Neural progenitor cell (in vitro differentiated cells): ENCODE results near the gene VARS1. TPM values are rescaled to one million over a fixed set of nuclear protein-coding genes. Genes with fewer than 3 reads are reported as not detected.

Experiments
- DNase-seq: peaks from one replicate; pipeline ENCODE4 v3.0.0-alpha.2; 2016; ENCODE audit warnings: low spot score
- H2AFZ ChIP-seq: fragments of 200-600 bp; sonication (generic); replicated peaks from 2 replicates; pipeline ENCODE4 v1.6.1; 2016; ENCODE audit warnings: antibody characterized with exemption
- H3F3A ChIP-seq: fragments of 200-600 bp; sonication (generic); 2 replicates; pipeline ENCODE4 v1.6.1; 2016; ENCODE audit warnings: antibody characterized with exemption, low read depth
- H3K27ac ChIP-seq: fragments of 200-600 bp; sonication (generic); 2 replicates; pipeline ENCODE4 v1.5.1; 2016; ENCODE audit warnings: mild to moderate bottlenecking
- H3K27me3 ChIP-seq: fragments of 200-600 bp; sonication (generic); 2 replicates; pipeline ENCODE4 v1.6.1; 2016; ENCODE audit warnings: mild to moderate bottlenecking, moderate library complexity
- H3K36me3 ChIP-seq: fragments of 200-600 bp; sonication (generic); 2 replicates; pipeline ENCODE4 v1.5.1; 2016
- H3K4me1 ChIP-seq: fragments of 200-600 bp; sonication (generic); 2 replicates; pipeline ENCODE4 v1.6.1; 2016; ENCODE audit warnings: mixed run types
- H3K4me2 ChIP-seq: fragments of 200-600 bp; sonication (generic); 2 replicates; pipeline ENCODE4 v1.6.1; 2016
- H3K4me3 ChIP-seq: fragments of 200-600 bp; sonication (generic); 2 replicates; pipeline ENCODE4 v1.5.1; 2016
- H3K79me2 ChIP-seq: fragments of 200-600 bp; sonication (generic); 2 replicates; pipeline ENCODE4 v1.6.1; 2016; ENCODE audit warnings: low read depth
- H3K9ac ChIP-seq: fragments of 200-600 bp; sonication (generic); 2 replicates; pipeline ENCODE4 v1.6.1; 2016
- H3K9me3 ChIP-seq: fragments of 200-600 bp; sonication (generic); 2 replicates; pipeline ENCODE4 v1.5.1; 2016; ENCODE audit warnings: low read depth
- H4K20me1 ChIP-seq: fragments of 200-600 bp; sonication (generic); 2 replicates; pipeline ENCODE4 v1.6.1; 2016; ENCODE audit warnings: low read depth
- H3K27ac Mint-ChIP-seq: 3 replicates; pipeline ENCODE4 v1.8.0; 2021; ENCODE audit warnings: mixed read lengths
- H3K27me3 Mint-ChIP-seq: 2 replicates; pipeline ENCODE4 v1.8.0; 2022; ENCODE audit warnings: low read depth, mild to moderate bottlenecking, inconsistent platforms, moderate library complexity, mixed read lengths; ENCODE audit not compliant: insufficient read depth
- H3K36me3 Mint-ChIP-seq: 3 replicates; pipeline ENCODE4 v1.8.0; 2021; ENCODE audit warnings: mixed read lengths
- H3K4me1 Mint-ChIP-seq: 3 replicates; pipeline ENCODE4 v1.8.0; 2021; ENCODE audit warnings: mixed read lengths
- H3K4me3 Mint-ChIP-seq: 3 replicates; pipeline ENCODE4 v1.8.0; 2021; ENCODE audit warnings: mild to moderate bottlenecking, moderate library complexity, mixed read lengths
- H3K9me3 Mint-ChIP-seq: 3 replicates; pipeline ENCODE4 v1.8.0; 2020; ENCODE audit warnings: mixed read lengths
- EZH2 ChIP-seq: fragments of 200-600 bp; sonication (generic); IDR thresholded peaks from 2 replicates; pipeline ENCODE4 v1.6.1; 2017; ENCODE audit warnings: antibody characterized with exemption, mild to moderate bottlenecking, moderate library complexity
- EZH2phosphoT487 ChIP-seq: fragments of 200-600 bp; sonication (generic); IDR thresholded peaks from 2 replicates; pipeline ENCODE4 v1.6.1; 2017; ENCODE audit warnings: antibody characterized with exemption
- total RNA-seq: library from RNA; depleted of rRNA; stranded (reverse); fragments of >200 nt; gene quantifications from 2 replicates; pipeline ENCODE4 v1.2.3, GENCODE V29; 2015; ENCODE audit warnings: low replicate concordance
- TF ChIP-seq, protein P1 (sequence below): fragments of 200-600 bp; sonication (generic); IDR thresholded peaks from 2 replicates; pipeline ENCODE4 v1.5.1; 2017; ENCODE audit warnings: antibody characterized with exemption, mild to moderate bottlenecking

The VARS1 gene
- total RNA-seq, 1 donor from 2014 or later = 34.1 TPM

DNA sequence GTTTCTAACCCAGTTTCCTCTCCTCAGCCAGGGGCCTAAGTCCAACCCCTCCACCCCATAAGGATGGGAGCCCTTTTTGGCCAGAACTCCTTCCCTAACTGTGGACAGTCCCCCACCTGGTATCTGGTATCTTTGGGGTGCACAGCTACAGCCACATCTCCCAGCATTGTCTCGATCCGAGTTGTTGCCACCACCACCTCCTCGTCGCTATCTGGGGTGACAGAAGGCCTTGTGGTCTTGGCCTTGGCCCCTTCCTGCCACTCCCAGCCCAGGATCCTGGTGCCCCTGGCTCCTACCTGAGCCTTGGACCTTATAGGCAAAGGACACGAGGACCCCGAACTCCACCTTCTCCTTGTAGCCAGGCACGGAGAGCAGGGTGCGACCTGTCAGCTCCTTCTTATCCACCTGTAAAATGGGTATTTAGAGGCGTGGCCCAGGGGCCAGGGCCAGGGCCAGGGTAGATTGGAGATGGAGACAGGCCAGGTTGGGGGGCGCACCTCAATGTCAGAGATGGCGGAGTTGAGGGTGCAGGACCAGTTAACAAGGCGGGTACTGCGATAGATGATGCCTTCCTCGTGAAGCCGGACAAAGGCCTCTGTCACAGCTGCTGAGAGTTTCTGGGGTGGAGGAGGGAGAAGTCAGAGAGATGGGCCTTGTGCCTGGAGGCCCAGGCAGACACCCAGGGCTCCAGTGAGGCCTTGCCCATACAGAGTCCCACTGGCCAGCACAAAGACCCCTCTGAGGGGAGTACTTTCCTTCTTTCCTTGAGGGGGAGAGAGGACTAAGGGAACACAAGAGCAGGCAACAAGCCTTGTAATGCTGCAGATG, 11.2 kb downstream of the VARS1 start:
- no peak overlapping the region for H3K4me3 Mint-ChIP-seq
- H3K27me3 ChIP-seq = no peaks in the 10 kb centered on the region
- H3K27me3 Mint-ChIP-seq = peaks cover 2% of the 10 kb centered on the region
- peaks cover 20% of the 10 kb centered on the region for H3K36me3 Mint-ChIP-seq
- no peak overlapping the region for H3K27ac ChIP-seq
- H3K79me2 ChIP-seq = no peaks in the 10 kb centered on the region
- H2AFZ ChIP-seq = no peak overlapping the region
- no peak overlapping the region for H3K9ac ChIP-seq
- no peaks in the 10 kb centered on the region for H4K20me1 ChIP-seq
- no peak overlapping the region for H3K27ac Mint-ChIP-seq
- H3K4me1 ChIP-seq = no peaks in the 10 kb centered on the region
- no peaks in the 10 kb centered on the region for H3K9me3 ChIP-seq
- TF ChIP-seq EZH2phosphoT487 (no peak), EZH2 (no peak)
- TF ChIP-seq, protein P1, sequence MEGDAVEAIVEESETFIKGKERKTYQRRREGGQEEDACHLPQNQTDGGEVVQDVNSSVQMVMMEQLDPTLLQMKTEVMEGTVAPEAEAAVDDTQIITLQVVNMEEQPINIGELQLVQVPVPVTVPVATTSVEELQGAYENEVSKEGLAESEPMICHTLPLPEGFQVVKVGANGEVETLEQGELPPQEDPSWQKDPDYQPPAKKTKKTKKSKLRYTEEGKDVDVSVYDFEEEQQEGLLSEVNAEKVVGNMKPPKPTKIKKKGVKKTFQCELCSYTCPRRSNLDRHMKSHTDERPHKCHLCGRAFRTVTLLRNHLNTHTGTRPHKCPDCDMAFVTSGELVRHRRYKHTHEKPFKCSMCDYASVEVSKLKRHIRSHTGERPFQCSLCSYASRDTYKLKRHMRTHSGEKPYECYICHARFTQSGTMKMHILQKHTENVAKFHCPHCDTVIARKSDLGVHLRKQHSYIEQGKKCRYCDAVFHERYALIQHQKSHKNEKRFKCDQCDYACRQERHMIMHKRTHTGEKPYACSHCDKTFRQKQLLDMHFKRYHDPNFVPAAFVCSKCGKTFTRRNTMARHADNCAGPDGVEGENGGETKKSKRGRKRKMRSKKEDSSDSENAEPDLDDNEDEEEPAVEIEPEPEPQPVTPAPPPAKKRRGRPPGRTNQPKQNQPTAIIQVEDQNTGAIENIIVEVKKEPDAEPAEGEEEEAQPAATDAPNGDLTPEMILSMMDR = no peak
- H3F3A ChIP-seq = peaks cover 4% of the 10 kb centered on the region
- DNase-seq = no peak
- no peaks in the 10 kb centered on the region for H3K9me3 Mint-ChIP-seq
- no peaks in the 10 kb centered on the region for H3K36me3 ChIP-seq
- H3K4me1 Mint-ChIP-seq = no peaks in the 10 kb centered on the region
- H3K4me2 ChIP-seq = no peak overlapping the region
- H3K4me3 ChIP-seq = no peak overlapping the region

- Mint-ChIP-seq H3K9me3 (no peaks in the 10 kb centered on the region), H3K27me3 (peaks cover 2% of the 10 kb centered on the region), H3K27ac (no peak overlapping the region), H3K4me1 (no peaks in the 10 kb centered on the region), H3K4me3 (no peak overlapping the region), H3K36me3 (peaks cover 18% of the 10 kb centered on the region)
- Histone ChIP-seq H2AFZ (no peak overlapping the region), H3K79me2 (no peaks in the 10 kb centered on the region), H3K9ac (no peak overlapping the region), H3K4me3 (no peak overlapping the region), H3K4me1 (no peaks in the 10 kb centered on the region), H4K20me1 (no peaks in the 10 kb centered on the region), H3K27me3 (no peaks in the 10 kb centered on the region), H3K36me3 (no peaks in the 10 kb centered on the region), H3F3A (no peaks in the 10 kb centered on the region), H3K9me3 (no peaks in the 10 kb centered on the region), H3K27ac (no peak overlapping the region), H3K4me2 (no peak overlapping the region)
- TF ChIP-seq EZH2phosphoT487 (no peak), EZH2 (no peak)
- DNase-seq = no peak
These were observed 13.3 kb downstream of the VARS1 start for GRCh38 chr6:31782126-31782855.

DNA sequence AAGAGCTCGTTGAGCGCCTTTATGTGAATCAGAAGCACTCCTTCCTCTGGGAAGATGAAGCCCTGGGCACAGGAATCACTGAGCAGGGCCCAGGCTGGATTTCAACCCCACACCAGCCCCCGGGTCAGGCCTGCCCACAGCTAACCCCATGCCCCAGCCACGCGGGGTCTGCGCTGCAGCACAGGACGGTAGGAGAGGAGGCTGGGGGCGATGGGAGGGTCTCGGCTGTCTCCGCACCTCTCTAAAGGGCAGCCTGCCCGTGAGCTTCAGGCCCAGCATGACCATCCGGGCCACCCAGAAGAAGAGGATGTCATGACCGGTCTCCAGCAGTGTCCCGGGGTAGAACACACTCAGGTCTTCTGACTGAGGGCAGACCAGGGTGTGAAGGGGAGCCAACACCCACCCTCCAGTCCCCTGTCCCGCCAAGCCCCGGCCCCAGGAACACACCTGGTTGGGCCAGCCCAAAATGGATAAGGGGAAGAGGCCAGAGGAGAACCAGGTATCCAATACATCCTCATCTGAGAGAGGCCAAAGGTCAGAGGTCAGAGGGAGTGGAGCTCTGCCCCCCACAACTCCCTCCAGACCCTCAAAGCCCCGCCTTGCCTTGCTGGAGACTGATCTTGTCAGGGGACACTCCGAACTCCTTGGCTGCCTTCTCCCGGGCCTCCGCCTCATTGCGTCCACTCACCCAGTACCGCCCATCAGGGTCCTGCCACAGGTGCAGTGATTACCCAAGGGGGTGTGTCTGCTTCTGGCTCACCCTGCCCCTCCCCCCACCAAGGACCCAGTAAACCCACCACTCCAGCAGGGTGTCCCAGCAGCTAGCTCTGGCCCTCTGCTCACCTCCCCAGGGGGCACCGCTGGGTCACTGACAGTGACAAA, 14.1 kb downstream of the VARS1 start:
- Histone ChIP-seq H3K27ac (no peak overlapping the region), H3K4me1 (no peaks in the 10 kb centered on the region), H3K4me3 (no peak overlapping the region), H2AFZ (no peak overlapping the region), H3K9ac (no peak overlapping the region), H4K20me1 (no peaks in the 10 kb centered on the region), H3K79me2 (no peaks in the 10 kb centered on the region), H3K4me2 (no peak overlapping the region), H3K9me3 (no peaks in the 10 kb centered on the region), H3K27me3 (no peaks in the 10 kb centered on the region), H3F3A (no peaks in the 10 kb centered on the region), H3K36me3 (no peaks in the 10 kb centered on the region)
- peaks cover under 1% of the 10 kb centered on the region for H3K4me1 Mint-ChIP-seq
- H3K4me3 Mint-ChIP-seq = no peak overlapping the region
- H3K27me3 Mint-ChIP-seq = peaks cover 2% of the 10 kb centered on the region
- no peak for DNase-seq
- no peak overlapping the region for H3K27ac Mint-ChIP-seq
- TF ChIP-seq EZH2phosphoT487 = no peak
- TF ChIP-seq EZH2 = no peak
- TF ChIP-seq, protein P1 = no peak
- H3K36me3 Mint-ChIP-seq = peaks cover 18% of the 10 kb centered on the region
- no peaks in the 10 kb centered on the region for H3K9me3 Mint-ChIP-seq
